Amniotic stem cell (primary cell): ENCODE measurements around the gene EPHA6.

Experiments
- DNase-seq: peaks from one replicate; lab custom pipeline; 2025; lab: John Stamatoyannopoulos, UW

The EPHA6 gene

GRCh38 chr3:97646932-97647331 is 832.5 kb downstream of the EPHA6 start:
- no peak for DNase-seq

GRCh38 chr3:97647441-97647982 is 833.1 kb downstream of the EPHA6 start:
- no peak for DNase-seq

- no peak for DNase-seq
Observed at GRCh38 chr3:97655971-97656370, 841.6 kb downstream of the EPHA6 start.

GRCh38 chr3:97656638-97657037 is 842.2 kb downstream of the EPHA6 start:
- DNase-seq, result no peak

GRCh38 chr3:97658668-97659285 is 844.4 kb downstream of the EPHA6 start:
- no peak for DNase-seq

- no peak for DNase-seq
Observed at GRCh38 chr3:97662264-97662663, 847.9 kb downstream of the EPHA6 start.

GRCh38 chr3:97662762-97663161 is 848.4 kb downstream of the EPHA6 start:
- DNase-seq, result no peak

GRCh38 chr3:97665896-97666295 is 851.5 kb downstream of the EPHA6 start:
- no peak for DNase-seq

- DNase-seq, result no peak
Observed at GRCh38 chr3:97670952-97671351, 856.6 kb downstream of the EPHA6 start.

GRCh38 chr3:97673357-97673997 is 859.1 kb downstream of the EPHA6 start:
- no peak for DNase-seq

GRCh38 chr3:97674461-97674860 is 860.1 kb downstream of the EPHA6 start:
- DNase-seq, result no peak

GRCh38 chr3:97680210-97680609 is 865.8 kb downstream of the EPHA6 start:
- DNase-seq, result no peak

- DNase-seq, result no peak
Observed at GRCh38 chr3:97680696-97681095, 866.3 kb downstream of the EPHA6 start.

GRCh38 chr3:97684490-97684889 is 870.1 kb downstream of the EPHA6 start:
- DNase-seq, result no peak

GRCh38 chr3:97686258-97686657 is 871.9 kb downstream of the EPHA6 start:
- no peak for DNase-seq

- DNase-seq, result no peak
Observed at GRCh38 chr3:97687734-97688133, 873.3 kb downstream of the EPHA6 start.

- DNase-seq, result no peak
Observed at GRCh38 chr3:97689111-97689510, 874.7 kb downstream of the EPHA6 start.

- DNase-seq, result no peak
Observed at GRCh38 chr3:97689962-97690361, 875.6 kb downstream of the EPHA6 start.

GRCh38 chr3:97691354-97691753 is 877.0 kb downstream of the EPHA6 start:
- DNase-seq, result no peak

GRCh38 chr3:97692389-97692788 is 878.0 kb downstream of the EPHA6 start:
- DNase-seq, result no peak

- no peak for DNase-seq
Observed at GRCh38 chr3:97692831-97693230, 878.4 kb downstream of the EPHA6 start.

- no peak for DNase-seq
Observed at GRCh38 chr3:97694876-97695275, 880.5 kb downstream of the EPHA6 start.

GRCh38 chr3:97698691-97699090 is 884.3 kb downstream of the EPHA6 start:
- DNase-seq, result no peak

- DNase-seq, result no peak
Observed at GRCh38 chr3:97699889-97700288, 885.5 kb downstream of the EPHA6 start.
